Subcutaneous abdominal adipose tissue (tissue), 5 donors: ENCODE data around the gene DNAJB4.

Experiments used
- H3K27ac ChIP-seq: one replicate; pipeline ENCODE4 v1.7.0; 2013; ENCODE audit warnings: low read depth, mild to moderate bottlenecking, inconsistent platforms, low read length, moderate library complexity
- H3K27me3 ChIP-seq, 5 donors: one replicate each; pipeline ENCODE4 v1.7.0; 2013; ENCODE audit warnings: low read length in 5 of 5, inconsistent platforms in 1 of 5; ENCODE audit not compliant: control insufficient read depth in 5 of 5, insufficient read depth in 4 of 5
- H3K36me3 ChIP-seq, 5 donors: one replicate each; pipeline ENCODE4 v1.7.0; 2013; ENCODE audit warnings: low read length in 5 of 5; ENCODE audit not compliant: control insufficient read depth in 5 of 5, insufficient read depth in 5 of 5
- H3K4me1 ChIP-seq, 5 donors: one replicate each; pipeline ENCODE4 v1.7.0; 2013; ENCODE audit warnings: low read length in 5 of 5, mild to moderate bottlenecking in 3 of 5, moderate library complexity in 1 of 5; ENCODE audit not compliant: control insufficient read depth in 5 of 5, insufficient read depth in 5 of 5
- H3K4me3 ChIP-seq, 5 donors: one replicate each; pipeline ENCODE4 v1.7.0; 2013; ENCODE audit warnings: low read length in 5 of 5, low read depth in 1 of 5
- H3K9ac ChIP-seq, 5 donors: one replicate each; pipeline ENCODE4 v1.7.0; 2013; ENCODE audit warnings: low read length in 5 of 5, mild to moderate bottlenecking in 4 of 5, moderate library complexity in 3 of 5
- H3K9me3 ChIP-seq, 5 donors: one replicate each; pipeline ENCODE4 v1.7.0; 2013; ENCODE audit warnings: low read length in 5 of 5; ENCODE audit not compliant: control insufficient read depth in 5 of 5
- donor health status: healthy.
- donor health status: healthy.
- donor health status: healthy.
- donor health status: healthy.
- donor health status: healthy.

Gene DNAJB4

DNA sequence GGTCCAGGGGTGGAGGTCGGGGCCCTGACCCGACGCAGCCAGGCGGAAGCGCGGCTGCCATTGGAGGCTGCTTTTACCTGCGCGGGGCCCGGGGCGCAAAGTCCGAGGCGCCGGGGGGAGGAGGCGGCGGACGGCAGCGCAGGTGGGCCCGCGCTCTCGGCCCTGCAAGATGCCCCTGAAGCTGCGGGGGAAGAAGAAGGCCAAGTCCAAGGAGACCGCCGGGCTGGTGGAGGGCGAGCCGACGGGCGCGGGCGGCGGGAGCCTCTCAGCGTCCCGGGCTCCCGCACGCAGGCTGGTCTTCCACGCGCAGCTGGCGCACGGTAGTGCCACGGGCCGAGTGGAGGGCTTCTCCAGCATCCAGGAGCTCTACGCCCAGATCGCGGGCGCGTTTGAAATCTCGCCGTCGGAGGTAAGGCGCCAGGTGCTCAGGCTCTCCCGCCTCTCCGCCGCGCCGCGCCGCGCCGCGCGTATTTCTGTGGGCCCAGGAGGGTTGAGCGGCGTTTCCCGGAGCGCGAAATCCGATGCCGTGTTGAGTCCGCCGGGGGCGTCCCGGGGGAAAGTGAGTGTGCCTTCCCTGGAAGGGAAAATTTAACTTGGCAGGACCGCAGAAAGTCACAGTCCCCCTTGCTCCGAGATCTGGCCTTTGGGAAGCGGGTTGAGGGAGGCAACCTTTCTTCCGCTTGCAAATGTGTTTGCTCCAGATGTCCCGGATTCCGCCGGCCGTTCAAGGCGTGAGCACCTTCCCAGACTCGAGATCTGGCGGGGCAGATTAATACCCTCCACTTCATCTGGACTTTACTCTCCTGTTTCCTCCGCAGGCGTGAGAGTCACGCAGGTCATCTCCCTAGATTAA, 41.4 kb downstream of the DNAJB4 start, which contains the start of gene GIPC2:
Gene GIPC2 (plus strand): TSS at position 41 of the 853 bp plus-strand sequence. CDS start 129 bp downstream, at position 170.
- Histone ChIP-seq H3K4me1 (peaks cover 0 to 33% (median 24%) of the 10 kb centered on the region in 5 donors), H3K36me3 (no peaks in the 10 kb centered on the region), H3K9me3 (no peaks in the 10 kb centered on the region), H3K4me3 (peak within 1 kb of the TSS; percentile 75 to 87 (median 84)), H3K27ac (peak within 1 kb of the TSS; percentile 60), H3K9ac (peak within 1 kb of the TSS; percentile 40 to 77 (median 71)), H3K27me3 (peaks cover 0 to 4% (median 3%) of the 10 kb centered on the region in 5 donors)

DNA sequence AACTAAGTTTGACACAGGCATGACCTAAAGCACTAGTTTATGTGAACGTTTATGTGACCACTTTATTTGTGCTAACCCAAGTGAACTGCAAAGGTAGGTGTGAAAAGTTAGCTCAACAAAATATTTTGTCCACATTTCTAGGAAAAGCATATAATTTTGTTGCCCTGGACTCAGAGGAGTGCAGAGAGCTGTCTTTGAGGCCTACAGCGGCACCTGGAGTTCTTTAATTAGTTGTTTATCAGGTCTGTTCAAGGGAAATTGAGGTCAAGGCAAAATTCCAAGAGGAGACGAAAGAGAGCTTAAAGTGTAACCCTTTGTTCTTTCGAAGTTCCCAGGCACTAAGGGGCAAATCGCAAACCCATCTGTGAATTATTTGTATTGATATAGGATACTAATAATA, 42.4 kb downstream of the DNAJB4 start:
- Histone ChIP-seq H3K27ac (peak overlapping the region; percentile 60), H3K4me3 (peak overlapping the region in 3 of 5 donors; percentile 75 to 87 (median 81)), H3K27me3 (peaks cover 0 to 4% (median 3%) of the 10 kb centered on the region in 5 donors), H3K36me3 (no peaks in the 10 kb centered on the region), H3K9ac (peak overlapping the region in 1 of 5 donors; percentile 77), H3K9me3 (no peaks in the 10 kb centered on the region), H3K4me1 (peaks cover 0 to 38% (median 24%) of the 10 kb centered on the region in 5 donors)

DNA sequence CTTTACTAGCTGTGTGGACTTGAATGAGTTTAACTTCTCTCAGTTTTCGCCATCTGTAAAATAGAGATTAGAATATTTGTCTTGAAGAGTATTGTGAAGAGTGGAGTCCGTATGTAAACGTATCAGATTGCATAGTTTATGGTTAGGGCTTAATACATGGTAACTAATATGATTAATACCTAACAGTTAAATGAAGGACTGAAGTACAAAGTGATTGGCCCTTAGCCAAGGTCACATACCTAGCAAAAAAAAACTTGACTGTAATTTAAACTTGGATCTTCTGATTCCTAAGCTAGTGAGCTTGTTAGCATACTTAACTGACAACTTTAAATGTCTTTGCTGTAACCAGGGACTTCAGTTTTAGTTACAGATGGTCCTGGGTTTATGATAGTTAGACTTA, 42.9 kb downstream of the DNAJB4 start:
- Histone ChIP-seq H3K9ac (peak overlapping the region in 1 of 5 donors; percentile 8), H3K4me1 (peaks cover 0 to 42% (median 24%) of the 10 kb centered on the region in 5 donors), H3K27me3 (peaks cover 0 to 4% (median 3%) of the 10 kb centered on the region in 5 donors), H3K9me3 (no peaks in the 10 kb centered on the region), H3K36me3 (no peaks in the 10 kb centered on the region), H3K4me3 (peak overlapping the region in 1 of 5 donors; percentile 81), H3K27ac (peak overlapping the region; percentile 60)

DNA sequence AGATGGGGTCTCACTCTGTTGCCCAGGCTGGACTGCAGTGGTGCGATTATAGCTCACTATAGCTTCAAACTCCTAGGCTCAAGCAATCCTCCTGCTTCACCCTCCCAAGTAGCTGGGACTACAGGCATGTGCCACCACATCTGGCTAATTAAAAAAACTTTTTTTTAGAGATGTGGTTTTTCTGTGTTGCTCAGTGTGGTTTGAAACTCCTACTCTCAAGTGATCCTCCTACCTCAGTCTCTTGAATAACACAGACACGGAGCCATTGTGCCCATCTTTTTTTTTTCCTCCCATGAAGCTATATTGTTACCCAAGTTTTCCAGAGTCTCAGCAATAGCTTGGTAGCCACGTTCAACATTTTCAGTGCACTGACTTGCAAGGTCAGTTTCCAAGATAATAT, 43.7 kb downstream of the DNAJB4 start:
- H3K9me3 ChIP-seq: no peaks in the 10 kb centered on the region
- peak overlapping the region; percentile 60 for H3K27ac ChIP-seq
- peaks cover 3 to 50% (median 24%) of the 10 kb centered on the region in 5 donors for H3K4me1 ChIP-seq
- no peak overlapping the region for H3K4me3 ChIP-seq
- peaks cover 0 to 4% (median 3%) of the 10 kb centered on the region in 5 donors for H3K27me3 ChIP-seq
- no peak overlapping the region for H3K9ac ChIP-seq
- no peaks in the 10 kb centered on the region for H3K36me3 ChIP-seq

DNA sequence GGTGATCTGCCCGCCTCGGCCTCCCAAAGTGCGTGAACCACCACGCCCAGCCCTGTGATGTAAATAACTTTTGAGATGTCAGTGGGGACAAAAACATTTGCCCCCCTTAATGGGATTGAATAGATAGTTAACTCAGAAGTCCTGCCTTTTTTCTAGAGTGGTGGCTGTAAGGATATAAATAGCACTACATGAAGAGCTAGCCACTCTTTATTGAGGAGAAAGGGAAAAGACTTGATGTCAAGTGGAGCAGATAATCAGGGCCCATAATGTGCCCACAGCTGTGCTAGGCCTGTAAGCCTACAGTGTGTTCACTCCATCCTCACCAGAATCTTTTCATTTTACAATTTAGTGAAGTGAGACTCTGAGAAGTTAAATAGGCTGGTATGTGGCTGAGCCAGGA, 44.7 kb downstream of the DNAJB4 start:
- Histone ChIP-seq H3K9me3 (no peaks in the 10 kb centered on the region), H3K27ac (no peak overlapping the region), H3K4me1 (peaks cover 3 to 50% (median 24%) of the 10 kb centered on the region in 5 donors), H3K36me3 (no peaks in the 10 kb centered on the region), H3K9ac (no peak overlapping the region), H3K27me3 (peaks cover 0 to 4% (median 3%) of the 10 kb centered on the region in 5 donors), H3K4me3 (no peak overlapping the region)

DNA sequence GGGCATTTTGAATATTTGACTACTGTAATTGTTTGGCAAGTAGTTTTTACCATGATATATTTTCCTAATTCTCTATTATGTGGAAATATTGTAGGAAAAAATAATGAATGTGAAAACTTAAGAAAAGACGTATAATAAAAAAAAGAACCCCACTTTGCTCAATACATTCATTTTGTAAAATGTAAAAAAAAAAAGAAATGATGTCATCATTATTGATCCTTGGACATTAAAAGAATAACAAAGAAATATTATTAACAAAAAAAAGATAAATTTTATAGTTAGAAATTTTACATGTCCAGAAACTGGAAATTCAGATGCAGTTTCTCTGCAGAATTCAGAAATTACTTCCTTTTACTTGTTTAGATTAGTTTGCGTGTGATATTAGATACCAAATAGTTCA, 46.3 kb downstream of the DNAJB4 start:
- Histone ChIP-seq H3K4me1 (peaks cover 3 to 50% (median 11%) of the 10 kb centered on the region in 5 donors), H3K9me3 (no peaks in the 10 kb centered on the region), H3K4me3 (no peak overlapping the region), H3K27me3 (peaks cover 0 to 4% (median 3%) of the 10 kb centered on the region in 5 donors), H3K27ac (no peak overlapping the region), H3K9ac (no peak overlapping the region), H3K36me3 (no peaks in the 10 kb centered on the region)

DNA sequence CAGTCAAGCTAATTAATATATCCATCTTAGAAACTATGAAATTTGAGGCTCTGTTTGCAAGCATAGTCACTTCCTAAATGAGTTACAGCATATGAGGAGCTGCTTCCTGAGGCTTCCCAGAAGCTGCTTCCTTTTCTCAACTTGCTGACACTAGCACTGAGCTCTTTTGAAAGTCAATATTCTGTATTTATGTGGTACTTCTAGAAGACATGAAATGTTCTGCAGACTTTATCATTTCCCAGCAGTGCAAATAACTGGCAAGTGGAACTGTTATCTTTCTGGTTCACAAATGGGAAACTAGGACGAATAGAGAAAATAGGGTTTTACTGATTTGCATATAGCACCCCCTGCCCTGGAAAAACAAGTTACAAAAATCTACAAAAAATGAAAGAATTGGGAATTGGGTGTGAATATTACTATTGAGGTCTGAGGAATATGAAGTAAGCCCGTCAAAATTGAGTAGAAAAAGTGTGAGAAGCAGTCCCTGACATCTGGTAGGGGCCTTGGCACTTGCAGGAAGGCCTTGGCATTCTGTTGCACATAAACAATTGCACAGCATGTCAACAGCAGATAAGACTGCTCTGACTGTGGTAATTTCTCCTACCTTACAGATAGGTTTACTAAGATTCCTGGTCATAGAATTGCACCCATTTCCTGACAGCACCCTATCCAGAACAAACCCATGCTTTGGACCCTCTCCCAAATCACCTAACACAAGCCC, 48.1 kb downstream of the DNAJB4 start:
- Histone ChIP-seq H3K4me1 (peaks cover 0 to 34% (median 3%) of the 10 kb centered on the region in 5 donors), H3K9ac (no peak overlapping the region), H3K4me3 (no peak overlapping the region), H3K9me3 (no peaks in the 10 kb centered on the region), H3K36me3 (no peaks in the 10 kb centered on the region), H3K27ac (peak overlapping the region; percentile 29), H3K27me3 (no peaks in the 10 kb centered on the region)

DNA sequence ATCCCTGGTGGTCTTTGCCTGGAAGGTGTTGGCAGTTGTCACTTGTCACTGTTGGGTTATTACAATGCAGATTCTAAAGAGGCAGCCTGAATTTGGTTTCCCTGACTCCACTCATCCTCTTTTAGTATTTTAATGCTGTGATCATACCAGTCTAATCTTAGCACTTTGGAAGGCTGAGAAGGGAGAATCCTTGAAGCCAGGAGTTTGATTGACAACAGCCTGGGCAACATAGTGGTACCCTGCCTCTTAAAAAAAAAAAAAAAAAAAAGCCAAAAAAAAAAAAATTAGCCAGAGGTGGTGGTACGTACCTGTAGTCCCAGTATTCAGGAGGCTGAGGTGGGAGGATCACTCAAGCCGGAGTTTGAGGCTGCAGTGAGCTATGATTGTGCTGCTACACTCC, 48.8 kb downstream of the DNAJB4 start:
- Histone ChIP-seq H3K4me3 (no peak overlapping the region), H3K9me3 (no peaks in the 10 kb centered on the region), H3K27ac (peak overlapping the region; percentile 23), H3K9ac (no peak overlapping the region), H3K27me3 (no peaks in the 10 kb centered on the region), H3K4me1 (peaks cover 0 to 30% (median 3%) of the 10 kb centered on the region in 5 donors), H3K36me3 (no peaks in the 10 kb centered on the region)

DNA sequence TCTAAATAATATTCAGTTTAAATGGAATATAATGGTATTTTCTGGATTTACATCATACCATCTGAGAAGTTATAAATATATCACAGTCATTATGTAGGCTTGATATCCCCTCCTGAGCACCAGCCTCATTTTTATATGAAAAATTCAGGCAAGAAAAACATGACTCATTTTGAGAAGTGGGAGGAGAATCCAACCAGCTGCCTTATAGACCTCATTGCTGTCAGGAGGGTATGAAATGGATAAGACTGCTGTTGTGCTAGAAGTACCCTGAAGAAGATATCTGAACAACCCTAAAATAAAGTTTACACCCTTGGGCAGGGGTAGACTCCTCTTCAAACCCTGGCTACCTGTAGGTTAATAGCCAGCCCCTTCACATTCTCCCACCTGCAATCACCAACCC, 49.8 kb downstream of the DNAJB4 start:
- H3K27ac ChIP-seq: no peak overlapping the region
- peaks cover 0 to 30% (median 3%) of the 10 kb centered on the region in 5 donors for H3K4me1 ChIP-seq
- H3K27me3 ChIP-seq: no peaks in the 10 kb centered on the region
- no peaks in the 10 kb centered on the region for H3K9me3 ChIP-seq
- no peaks in the 10 kb centered on the region for H3K36me3 ChIP-seq
- H3K9ac ChIP-seq: no peak overlapping the region
- no peak overlapping the region for H3K4me3 ChIP-seq

DNA sequence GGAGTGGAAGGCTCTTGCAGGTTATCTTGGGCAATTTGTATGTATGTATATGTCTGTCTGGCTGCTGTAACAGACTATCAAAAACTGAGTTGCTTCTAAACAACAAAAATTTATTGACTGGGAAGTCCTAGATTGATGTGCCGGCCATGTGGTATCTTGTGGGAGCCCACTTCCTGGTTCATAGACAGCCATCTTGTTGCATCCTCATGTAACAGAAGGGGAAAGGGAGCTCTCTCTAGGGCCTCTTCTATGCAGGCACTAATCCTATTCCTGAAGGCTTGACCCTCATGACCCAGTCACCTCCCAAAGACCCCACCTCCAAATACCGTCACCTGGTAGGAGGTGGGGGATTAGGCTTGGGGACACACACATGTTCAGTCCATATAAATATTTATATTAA, 50.2 kb downstream of the DNAJB4 start:
- H3K4me1 ChIP-seq: peaks cover 0 to 30% (median 3%) of the 10 kb centered on the region in 5 donors
- H3K36me3 ChIP-seq: no peaks in the 10 kb centered on the region
- H3K9me3 ChIP-seq: no peaks in the 10 kb centered on the region
- no peak overlapping the region for H3K27ac ChIP-seq
- H3K27me3 ChIP-seq: no peaks in the 10 kb centered on the region
- no peak overlapping the region for H3K4me3 ChIP-seq
- no peak overlapping the region for H3K9ac ChIP-seq
